Measurements from ENCODE around the gene HDAC6. TPM values are rescaled to one million over a fixed set of nuclear protein-coding genes. Genes with fewer than 3 reads are reported as not detected.
A peak's percentile ranks its signal among the peaks of the same experiment; 100 is the strongest.
"Not testable (repeated sequence)": the region's sequence is repeated elsewhere in the genome, so short reads cannot be mapped to it uniquely, and the experiment has no call there.

Gene HDAC6
- total RNA-seq, 1 donor from 2014 or later = 53.7 TPM

DNA sequence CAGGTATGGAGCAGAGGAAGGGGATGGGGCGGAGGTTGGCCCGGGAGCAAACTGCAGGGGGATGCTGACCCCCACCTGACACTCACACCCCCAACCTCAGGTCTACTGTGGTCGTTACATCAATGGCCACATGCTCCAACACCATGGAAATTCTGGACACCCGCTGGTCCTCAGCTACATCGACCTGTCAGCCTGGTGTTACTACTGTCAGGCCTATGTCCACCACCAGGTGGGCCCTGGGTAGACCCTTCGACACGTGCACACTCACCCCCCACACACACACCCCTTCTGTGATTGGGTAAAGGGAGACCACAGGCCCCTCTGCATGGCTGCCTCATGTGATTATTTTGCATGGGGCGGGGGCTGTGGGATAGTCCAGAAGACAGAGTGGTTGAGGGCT lies 22.2 kb downstream of the HDAC6 start:
- no peak for DNase-seq (ENCODE audit: low spot score)

DNA sequence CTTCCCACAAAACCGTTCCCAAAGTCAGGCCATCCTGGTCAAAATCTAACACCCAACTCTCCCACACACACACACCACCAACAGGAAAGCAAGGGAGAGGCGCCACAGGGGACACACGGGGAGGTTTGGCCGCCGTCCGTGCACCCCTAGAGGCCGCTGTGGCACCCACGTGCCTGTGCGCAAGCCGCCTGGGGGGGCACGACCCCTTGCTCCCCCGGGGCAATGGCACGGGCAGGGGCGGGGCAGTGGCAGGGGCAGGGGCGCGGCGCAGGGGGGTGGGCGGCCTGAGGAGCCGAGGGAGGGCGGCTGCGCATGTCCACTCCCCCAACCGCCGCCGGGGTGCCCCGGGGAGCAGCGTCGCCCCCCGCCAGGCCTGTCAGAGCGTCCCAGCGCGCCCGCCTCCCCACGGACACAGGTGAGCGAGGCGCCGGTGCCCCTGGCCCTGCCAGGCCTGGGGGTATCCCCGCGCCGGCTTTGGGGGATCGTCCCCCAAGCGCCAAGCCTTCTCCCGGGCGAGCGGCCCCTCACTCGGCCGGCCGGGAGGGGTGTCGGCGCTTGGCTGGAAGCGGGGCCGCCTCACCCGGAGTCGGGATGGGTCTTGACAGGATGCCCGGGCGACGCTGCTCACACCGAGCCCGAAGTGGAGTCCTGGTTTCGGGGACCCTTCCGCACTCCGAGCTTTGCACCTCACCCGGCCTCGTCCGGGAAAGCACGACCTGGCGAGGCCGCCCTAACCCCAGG lies 24.4 kb downstream of the HDAC6 start, which contains the start of gene ERAS:
ERAS (plus strand) TSS at position 379 of the 741 bp plus-strand sequence. CDS start 2,611 bp downstream, outside the sequence.
- DNase-seq (ENCODE audit: low spot score) = no peak

DNA sequence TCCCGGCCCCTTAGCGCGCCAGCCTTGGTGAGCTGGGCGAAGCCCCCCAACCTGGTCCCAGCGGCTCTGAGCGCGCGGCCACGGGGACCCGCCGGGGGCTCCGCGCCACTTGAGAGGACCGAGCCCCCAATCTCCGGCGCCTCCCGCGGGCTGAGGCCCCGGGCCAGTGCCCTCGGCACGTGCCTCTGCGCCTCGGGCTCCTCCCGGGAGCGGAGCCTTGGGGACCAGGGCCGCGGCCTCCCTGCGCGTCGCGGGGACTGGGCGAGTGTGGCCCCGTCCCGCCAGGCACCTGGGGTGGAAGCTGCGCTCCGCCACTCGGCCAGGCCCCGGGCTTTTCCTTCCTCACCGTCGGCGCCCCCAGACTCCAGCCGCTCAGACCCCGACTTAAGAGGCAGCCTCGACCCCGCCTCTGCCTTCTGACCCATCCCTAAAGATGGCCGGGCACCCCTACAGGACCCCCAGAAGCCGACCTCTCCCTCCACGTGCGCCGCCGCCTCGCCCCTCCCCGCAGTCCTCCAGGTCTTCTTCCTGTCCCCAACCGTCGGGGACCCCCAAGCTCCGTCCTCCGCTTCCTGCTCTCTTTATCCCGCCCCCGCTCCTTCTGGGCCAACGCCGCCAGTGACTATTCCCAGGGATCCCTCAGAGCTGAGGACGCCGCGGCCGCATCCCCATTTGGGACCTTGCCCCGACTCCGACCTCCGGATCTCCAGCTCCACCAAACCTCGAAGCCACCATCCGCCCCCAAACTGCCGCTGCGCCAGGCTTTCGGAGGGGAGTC lies 25.2 kb downstream of the HDAC6 start:
- DNase-seq (ENCODE audit: low spot score) = no peak

DNA sequence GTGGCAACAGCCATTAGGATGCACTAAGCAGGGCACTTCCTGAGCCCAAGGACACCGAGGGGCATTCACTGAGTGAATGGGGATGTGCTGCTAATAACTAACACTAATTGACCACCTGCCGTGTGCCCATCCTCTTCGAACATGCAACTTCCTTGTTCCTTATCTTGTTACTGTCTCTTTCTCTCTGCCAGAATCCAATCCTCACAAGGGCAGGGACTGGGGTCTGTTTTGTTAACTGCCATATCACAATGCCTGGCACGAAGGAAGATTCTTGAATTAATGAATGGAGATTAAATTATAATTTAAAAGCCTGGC lies 25.7 kb downstream of the HDAC6 start:
- no peak for DNase-seq (ENCODE audit: low spot score)

DNA sequence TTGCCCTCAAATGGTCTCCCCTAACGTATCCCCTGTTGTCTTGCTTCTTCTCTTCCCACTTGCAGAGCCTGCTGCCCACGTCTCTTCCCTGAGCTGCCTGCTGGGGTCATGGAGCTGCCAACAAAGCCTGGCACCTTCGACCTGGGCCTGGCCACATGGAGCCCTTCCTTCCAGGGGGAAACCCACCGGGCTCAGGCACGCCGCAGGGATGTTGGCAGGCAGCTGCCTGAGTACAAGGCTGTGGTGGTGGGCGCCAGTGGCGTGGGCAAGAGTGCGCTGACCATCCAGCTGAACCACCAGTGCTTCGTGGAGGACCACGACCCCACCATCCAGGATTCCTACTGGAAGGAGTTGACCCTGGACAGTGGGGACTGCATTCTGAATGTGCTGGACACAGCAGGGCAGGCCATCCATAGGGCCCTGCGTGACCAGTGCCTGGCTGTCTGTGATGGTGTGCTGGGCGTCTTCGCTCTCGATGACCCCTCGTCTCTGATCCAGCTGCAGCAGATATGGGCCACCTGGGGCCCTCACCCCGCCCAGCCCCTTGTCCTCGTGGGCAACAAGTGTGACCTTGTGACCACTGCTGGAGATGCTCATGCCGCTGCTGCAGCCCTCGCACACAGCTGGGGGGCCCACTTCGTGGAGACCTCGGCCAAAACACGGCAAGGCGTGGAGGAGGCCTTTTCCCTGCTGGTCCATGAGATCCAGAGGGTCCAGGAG lies 27.3 kb downstream of the HDAC6 start:
- no peak for DNase-seq (ENCODE audit: low spot score)

DNA sequence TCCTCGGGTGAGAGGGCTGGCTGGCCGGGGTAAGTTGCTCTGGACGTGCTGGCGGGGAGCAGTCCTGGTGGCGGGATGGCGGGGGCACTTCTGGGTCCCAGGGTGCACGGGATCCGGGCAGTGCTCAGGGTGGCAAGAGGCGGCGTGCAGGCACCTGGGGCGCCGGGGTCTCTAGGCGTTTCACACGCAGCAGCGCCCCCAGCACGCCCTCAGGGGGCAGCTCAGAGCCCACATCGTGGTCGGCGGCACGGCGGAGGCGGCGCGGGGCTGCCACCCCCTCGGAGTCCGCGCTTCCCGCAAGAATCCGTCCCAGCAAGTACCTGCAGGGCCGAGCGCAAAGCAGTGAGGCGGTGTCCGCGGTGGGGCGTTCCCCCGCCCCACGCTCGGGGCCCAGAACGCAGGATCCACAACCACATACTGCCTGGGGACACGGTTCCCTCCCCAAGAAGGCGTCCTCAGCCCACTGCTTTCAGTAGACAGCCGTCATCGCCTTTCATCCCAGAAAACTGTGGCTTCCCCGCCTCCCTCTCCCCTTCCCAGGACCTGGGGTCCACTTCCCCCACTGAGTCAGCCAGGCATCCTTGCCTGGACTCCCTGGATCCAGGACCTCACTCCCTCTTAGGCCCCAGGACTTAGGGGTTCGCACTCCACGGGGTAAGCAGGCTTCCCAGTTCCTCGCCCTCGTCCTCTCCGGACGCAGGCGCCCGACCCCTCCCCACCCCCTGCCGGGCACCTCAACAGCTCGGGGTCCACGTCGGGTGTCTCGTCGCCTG lies 29.5 kb downstream of the HDAC6 start:
- no peak for DNase-seq (ENCODE audit: low spot score)

DNA sequence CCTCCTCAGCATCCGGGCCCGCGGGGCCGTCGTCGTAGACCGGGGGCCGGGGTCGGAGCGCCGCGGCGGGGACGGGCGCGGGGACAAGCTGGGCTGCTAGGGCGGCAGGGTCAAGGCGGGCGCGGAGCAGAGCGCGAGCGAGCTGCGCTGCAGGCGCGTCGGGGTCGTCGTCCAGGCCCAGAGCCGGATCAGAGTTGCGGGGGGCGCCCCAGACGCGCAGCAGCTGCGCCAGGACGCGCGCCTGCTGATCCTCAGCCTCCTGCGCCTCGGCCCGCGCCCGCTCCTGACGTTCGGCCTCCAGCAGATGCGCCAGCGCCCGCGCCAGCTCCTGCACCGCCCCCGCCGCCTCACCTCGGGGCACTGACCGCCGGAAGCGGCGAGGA lies 30.0 kb downstream of the HDAC6 start:
- DNase-seq (ENCODE audit: low spot score) = no peak

DNA sequence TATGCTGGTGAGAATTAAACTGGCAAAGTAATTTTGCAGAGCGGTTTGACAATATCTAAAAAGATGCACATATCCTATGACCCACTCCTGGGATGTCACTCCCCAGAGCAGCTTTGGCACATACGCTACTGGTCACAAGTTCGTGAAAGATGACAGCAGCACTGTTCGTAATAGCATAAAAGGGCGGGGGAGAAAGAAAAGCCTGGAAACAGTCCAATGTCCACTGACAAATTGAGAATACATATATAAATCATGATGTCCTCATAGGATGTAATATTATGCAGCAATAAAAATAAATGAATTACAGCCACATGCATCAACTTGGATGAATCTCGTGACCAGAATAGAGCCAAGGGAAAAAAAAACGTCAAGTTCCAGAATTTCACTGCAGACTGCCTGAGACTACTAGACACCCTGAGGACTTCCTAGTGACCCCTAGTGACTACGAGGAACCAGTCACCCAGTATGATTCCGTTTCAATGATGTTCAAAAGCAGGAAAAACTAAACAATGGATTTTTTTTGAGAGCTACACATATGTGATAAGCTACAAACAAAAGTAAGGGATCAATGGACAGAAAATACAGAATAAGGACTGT lies 31.8 kb downstream of the HDAC6 start:
- DNase-seq (ENCODE audit: low spot score) = no peak

DNA sequence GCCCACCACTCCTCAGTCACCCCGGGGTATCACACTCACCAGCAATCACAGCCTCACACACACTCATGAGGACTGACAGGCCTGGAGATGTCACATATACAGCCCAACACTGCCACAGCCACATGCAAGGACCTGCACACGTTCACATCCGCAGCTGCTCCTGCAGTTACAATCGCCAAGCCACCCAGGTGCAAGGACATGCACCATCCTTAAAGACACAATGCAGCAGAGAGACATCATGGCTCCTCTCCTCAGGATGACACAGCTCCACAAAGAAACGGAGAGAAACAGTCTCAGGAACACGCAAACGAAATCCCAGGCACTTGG lies 32.5 kb downstream of the HDAC6 start:
- no peak for DNase-seq (ENCODE audit: low spot score)

DNA sequence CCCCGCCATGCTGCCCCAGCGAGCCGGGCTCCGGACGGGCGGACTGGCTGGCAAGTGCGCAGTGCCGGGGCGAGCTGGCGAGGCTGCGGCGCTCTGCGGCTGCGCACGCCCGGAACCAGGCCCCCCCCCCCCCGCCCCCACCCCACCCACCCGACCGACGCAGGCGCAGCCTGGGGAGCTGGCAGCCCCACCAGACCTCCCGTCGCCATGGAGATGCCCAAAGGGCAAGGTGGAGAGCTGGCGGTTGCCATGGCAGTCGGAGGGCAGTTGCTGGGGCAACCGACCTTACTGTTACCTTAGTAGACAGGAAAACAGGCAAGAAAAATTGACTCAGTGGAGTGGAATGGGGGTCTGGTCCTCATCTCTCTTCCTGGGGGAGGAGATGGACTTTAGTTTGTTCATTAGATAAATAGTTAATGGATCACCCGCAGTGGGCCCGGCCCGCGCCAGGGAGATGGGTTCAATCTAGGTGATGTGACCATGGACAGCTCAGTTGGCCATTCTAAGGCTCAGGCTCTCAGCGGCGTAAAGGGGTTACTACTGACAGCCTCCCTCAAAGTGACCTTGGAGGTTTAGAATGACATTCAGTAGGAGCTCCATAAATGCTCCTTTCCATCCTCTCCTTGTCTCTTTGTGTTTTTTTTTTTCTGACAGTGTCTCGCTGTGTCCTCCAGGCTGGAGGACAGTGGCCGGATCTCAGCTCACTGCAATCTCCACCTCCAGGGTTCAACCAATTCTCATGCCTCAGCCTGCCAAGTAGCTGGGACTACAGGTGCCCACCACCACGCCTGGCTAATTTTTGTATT lies 33.9 kb downstream of the HDAC6 start, which contains the start of gene PCSK1N:
PCSK1N (minus strand) TSS at position 87 of the 806 bp plus-strand sequence; CDS start at position 9, 78 bp downstream.
- no peak for DNase-seq (ENCODE audit: low spot score)

DNA sequence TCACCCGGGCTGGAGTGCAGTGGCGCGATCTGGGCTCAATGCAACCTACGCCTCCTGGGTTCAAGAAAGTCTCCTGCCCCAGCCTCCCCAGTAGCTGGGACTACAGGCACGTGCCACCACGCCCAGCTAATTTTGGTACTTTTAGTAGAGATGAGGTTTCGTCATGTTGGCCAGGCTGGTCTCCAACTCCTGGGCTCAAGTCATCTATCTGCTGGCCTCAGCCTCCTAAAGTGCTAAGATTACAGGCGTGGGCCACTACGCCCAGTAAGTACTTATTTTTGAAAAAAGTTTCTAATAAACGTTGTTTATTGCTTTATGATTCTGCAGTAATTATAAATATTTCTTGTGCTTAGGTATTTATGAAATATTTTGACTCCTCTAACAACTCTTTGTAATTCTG lies 37.8 kb downstream of the HDAC6 start:
- DNase-seq (ENCODE audit: low spot score) = no peak

DNA sequence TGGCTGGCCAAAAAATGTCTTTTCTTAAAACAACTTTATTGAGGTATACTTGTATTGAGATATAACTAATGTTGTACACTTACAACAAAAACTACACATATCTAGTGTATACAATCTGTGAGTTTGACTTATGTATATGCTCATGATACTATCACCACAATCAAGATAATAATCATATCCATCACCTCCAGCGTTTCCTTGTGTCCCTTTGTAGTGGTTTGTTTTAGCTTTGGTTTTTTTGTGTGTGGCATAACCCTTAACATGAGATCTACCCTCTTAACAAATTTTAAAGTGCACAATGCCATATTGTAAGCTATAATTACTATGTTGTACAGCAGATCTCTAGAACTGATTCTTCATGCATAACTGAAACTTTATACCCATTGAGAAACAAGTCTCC lies 47.0 kb downstream of the HDAC6 start:
- DNase-seq (ENCODE audit: low spot score) = no peak

DNA sequence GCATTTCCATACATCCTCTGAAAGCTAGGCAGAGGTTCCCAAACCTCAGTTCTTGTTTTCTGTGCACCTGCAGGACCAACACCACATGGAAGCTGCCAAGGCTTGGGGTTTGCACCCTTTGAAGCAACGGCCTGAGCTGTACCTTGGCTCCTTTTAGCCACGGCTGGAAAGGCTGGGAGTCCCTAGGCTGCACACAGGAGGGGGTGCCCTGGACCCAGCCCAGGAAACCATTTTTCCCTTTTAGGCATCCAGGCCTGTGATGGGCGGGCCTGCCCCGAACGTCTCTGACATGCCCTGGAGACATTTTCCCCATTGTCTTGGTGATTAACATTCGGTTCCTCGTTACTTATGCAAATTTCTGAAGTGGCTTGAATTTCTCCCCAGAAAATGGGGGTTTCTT lies 51.0 kb downstream of the HDAC6 start:
- DNase-seq (ENCODE audit: low spot score) = no peak

DNA sequence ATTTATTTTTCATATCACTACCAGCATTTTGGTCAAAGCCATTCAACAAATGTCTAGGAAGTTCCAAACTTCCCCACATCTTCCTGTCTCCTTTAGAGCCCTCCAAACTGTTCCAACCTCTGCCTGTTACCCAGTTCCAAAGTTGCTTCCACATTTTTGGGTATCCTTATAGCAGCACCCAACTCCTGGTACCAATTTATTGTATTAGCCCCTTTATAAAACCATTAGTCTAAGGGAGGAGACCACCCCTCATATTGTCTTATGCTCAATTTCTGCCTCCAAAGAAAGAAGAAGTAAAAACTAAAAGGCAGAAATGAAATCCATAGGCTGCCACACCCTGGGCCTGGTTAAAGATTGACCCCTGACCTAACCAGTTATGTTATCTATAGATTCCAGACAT lies 51.6 kb downstream of the HDAC6 start:
- DNase-seq (ENCODE audit: low spot score) = not testable (repeated sequence)

DNA sequence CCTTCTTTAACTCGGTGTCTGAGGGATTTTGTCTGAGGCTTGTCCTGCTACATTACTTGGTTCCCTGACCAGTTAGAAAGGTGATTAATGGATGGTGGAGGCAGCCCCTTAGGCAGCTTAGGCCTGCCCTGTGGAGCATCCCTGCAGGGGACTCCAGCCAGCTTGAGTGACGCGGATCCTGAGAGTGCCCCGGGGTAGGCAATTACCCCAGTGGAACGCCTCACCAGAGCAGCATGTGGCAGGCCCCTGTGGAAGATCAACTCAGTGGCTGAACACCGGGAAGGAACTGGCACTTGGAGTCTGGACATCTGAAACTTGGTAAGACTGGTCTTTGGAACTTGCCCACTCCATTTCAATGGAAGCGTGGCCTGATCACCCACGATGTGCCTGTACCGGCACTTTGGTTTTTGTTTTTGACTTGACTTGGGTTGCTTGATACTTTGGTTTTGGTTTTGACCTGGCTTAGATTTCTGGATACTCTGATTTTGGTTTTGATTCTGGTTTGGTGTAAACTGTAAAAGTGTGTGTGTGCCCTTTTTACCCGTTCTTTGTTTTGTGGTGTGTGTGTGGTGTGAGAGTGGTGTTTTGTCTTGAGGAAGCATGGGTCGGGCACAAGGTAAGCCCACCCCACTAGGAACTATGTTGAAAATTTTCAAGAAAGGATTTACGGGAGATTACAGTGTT lies 52.4 kb downstream of the HDAC6 start:
- DNase-seq (ENCODE audit: low spot score) = not testable (repeated sequence)

DNA sequence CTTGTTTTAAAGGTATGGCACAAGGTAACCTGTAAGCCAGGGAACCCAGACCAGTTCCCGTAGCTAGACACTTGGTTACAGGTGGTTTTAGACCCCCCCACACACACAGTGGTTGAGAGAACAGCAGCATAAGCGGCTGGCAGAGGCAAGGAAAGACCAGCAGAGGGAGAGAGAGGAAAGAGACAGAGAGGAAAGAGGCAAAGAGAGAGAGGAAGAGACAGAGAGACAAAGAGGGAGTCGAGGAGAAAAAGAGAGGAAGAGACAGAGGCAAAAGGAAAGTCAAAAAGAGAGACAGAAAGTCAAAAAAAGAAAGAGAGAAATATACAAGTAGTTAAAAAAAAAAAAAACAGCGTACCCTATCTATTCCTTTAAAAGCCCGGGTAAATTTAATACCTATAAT lies 53.0 kb downstream of the HDAC6 start:
- peak; percentile 37 for DNase-seq (ENCODE audit: low spot score)

DNA sequence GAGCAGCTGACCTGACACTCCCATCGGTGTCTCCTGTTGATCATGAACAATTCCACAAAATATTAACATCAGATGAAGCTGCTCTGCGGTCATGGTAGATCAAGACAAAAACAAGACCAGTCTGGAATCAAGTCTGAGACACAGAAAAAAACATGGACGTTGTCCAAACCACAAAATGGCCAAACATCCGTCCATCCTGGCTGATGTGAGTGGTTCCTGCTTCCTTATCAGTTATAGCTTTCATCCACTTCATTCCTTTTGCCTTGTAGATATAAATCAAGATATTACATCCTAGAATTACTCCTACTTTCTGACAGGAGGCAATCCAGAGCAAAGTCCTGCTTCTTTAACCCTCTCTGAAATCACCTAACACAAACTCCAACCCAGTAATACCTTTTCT lies 62.3 kb downstream of the HDAC6 start:
- peak; percentile 81 for DNase-seq (ENCODE audit: low spot score)

DNA sequence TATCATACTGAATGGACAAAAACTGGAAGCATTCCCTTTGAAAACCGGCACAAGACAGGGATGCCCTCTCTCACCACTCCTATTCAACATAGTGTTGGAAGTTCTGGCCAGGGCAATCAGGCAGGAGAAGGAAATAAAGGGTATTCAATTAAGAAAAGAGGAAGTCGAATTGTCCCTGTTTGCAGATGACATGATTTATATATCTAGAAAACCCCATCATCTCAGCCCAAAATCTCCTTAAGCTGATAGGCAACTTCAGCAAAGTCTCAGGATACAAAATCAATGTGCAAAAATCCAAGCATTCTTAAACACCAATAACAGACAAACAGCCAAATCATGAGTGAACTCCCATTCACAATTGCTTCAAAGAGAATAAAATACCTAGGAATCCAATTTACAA lies 70.2 kb downstream of the HDAC6 start:
- not testable (repeated sequence) for DNase-seq (ENCODE audit: low spot score)

All from umbilical cord (tissue), 2 donors.